Common myeloid progenitor, CD34-positive (primary cell): ENCODE measurements around the gene DGKB.

Experiments used
- CTCF ChIA-PET: fragments of 350-600 bp; sonication (Branson Sonifier 250); formaldehyde crosslinking; loops from one replicate; lab custom pipeline; 2021; ENCODE audit warnings: antibody characterized with exemption; lab: Charles Lee
- POLR2A ChIA-PET: fragments of 350-600 bp; sonication (Branson Sonifier 250); formaldehyde crosslinking; loops from one replicate; lab custom pipeline; 2021; ENCODE audit warnings: antibody characterized with exemption; lab: Charles Lee
- DNase-seq, 3 donors: peaks; one replicate each; pipeline versions ENCODE4 v3.0.0 to v3.0.0-alpha.2; 2013
- H3K27ac ChIP-seq, 2 experiments: 1 replicate in 1 of 2; 2 replicates in 1 of 2; pipeline ENCODE4 v1.7.0; 2013; ENCODE audit warnings: inconsistent platforms in 2 of 2, low read length in 2 of 2, mild to moderate bottlenecking in 2 of 2, low read depth in 1 of 2, moderate library complexity in 1 of 2; ENCODE audit not compliant: severe bottlenecking in 2 of 2, insufficient read depth in 1 of 2, poor library complexity in 1 of 2
- H3K27me3 ChIP-seq, 5 experiments: replicated peaks in 2 of 5; 1 replicate in 3 of 5; 2 replicates in 2 of 5; pipeline versions ENCODE4 v1.6.1 to v1.7.0; 2013; ENCODE audit warnings: low read length in 4 of 5, mild to moderate bottlenecking in 2 of 5, moderate library complexity in 2 of 5, inconsistent platforms in 1 of 5; ENCODE audit not compliant: insufficient read depth in 5 of 5, control insufficient read depth in 4 of 5
- H3K36me3 ChIP-seq, 4 experiments: 1 replicate in 2 of 4; 2 replicates in 2 of 4; pipeline versions ENCODE4 v1.6.1 to v1.7.0; 2013; ENCODE audit warnings: low read length in 3 of 4, control low read depth in 1 of 4, mild to moderate bottlenecking in 1 of 4; ENCODE audit not compliant: control insufficient read depth in 4 of 4, insufficient read depth in 4 of 4
- H3K4me1 ChIP-seq, 4 experiments: 1 replicate in 3 of 4; 2 replicates in 1 of 4; pipeline versions ENCODE4 v1.6.1 to v1.7.1; 2013; ENCODE audit warnings: low read length in 3 of 4, mild to moderate bottlenecking in 3 of 4, control low read depth in 1 of 4, inconsistent platforms in 1 of 4, moderate library complexity in 1 of 4; ENCODE audit not compliant: control insufficient read depth in 4 of 4, insufficient read depth in 4 of 4; ENCODE audit errors: control extremely low read depth in 1 of 4
- H3K4me3 ChIP-seq, 7 experiments: 1 replicate in 4 of 7; 2 replicates in 3 of 7; pipeline versions ENCODE4 v1.5.1 to v1.7.0; 2013; ENCODE audit warnings: mild to moderate bottlenecking in 7 of 7, low read length in 6 of 7, moderate library complexity in 6 of 7, inconsistent platforms in 2 of 7, low read depth in 2 of 7, control low read depth in 1 of 7; ENCODE audit not compliant: insufficient read depth in 4 of 7, control insufficient read depth in 1 of 7; ENCODE audit errors: extremely low read depth in 1 of 7
- H3K9me3 ChIP-seq, 5 experiments: 1 replicate in 4 of 5; 2 replicates in 1 of 5; pipeline versions ENCODE4 v1.6.1 to v1.7.1; 2013; ENCODE audit warnings: low read length in 4 of 5, mild to moderate bottlenecking in 2 of 5, inconsistent platforms in 1 of 5, low read depth in 1 of 5, moderate library complexity in 1 of 5; ENCODE audit not compliant: control insufficient read depth in 4 of 5, insufficient read depth in 2 of 5; ENCODE audit errors: control extremely low read depth in 1 of 5
- WGBS: methylation state at CpG from one replicate; pipeline ENCODE4 v1.1.5; 2013; ENCODE audit not compliant: insufficient coverage; 5-methylcytosine and 5-hydroxymethylcytosine counted together

DGKB gene

DNA sequence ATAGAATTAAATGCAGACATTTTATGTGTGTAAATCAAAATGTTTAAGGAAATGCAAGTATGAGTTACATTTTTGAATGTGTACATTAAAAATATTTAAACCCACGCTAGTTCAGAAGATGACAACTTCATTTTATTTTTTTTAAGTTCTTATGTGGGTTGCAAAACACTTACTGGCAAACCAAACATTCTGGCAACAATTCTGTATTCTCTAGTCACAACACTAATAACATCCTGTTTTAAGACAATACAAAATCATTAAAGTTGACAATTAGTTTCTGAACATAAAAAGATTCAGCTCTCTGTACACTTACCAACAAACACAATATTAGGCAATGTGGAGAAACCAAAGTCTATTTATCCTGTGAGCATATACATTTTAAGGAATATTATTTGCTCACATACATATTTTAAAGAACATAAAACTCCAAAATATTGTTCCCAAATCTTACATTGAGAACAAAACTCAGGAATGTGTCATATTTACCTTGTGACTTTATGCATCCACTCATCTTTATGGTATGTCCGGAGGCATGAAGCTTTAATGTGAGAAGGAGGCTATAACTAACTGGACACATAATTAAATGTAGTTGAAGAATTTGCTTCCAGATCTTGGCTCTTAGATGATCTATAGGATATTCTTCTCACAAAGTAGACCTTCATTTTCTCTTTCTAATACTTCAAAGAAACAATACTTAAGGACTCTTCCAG, 134.7 kb downstream of the DGKB start:
- whole genome bisulfite sequencing: no CpG with 5 or more reads among the region's 2 CpGs

DNA sequence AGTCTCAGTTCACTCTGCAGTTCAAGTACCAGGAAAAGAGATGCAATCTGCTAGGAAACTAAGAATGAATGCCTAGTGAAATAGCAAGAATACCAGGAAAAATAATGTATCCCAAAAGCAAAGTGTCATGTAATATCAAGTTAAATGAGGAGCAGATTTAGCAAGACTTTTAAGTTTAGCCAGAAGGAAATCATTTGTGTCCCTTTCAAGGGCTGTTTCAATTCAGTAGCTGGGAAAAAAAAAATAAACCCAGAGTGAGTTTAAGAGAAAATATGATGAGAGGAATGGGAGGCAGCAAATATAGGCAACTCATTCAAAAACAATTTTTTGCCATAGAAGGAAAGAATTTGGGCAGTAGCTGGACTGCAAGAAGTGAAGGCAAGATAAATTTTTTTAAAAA, 135.8 kb downstream of the DGKB start:
- DNase-seq: no peak
- H3K4me3 ChIP-seq: no peak overlapping the region
- H3K4me1 ChIP-seq: no peaks in the 10 kb centered on the region
- H3K9me3 ChIP-seq: no peaks in the 10 kb centered on the region
- H3K36me3 ChIP-seq: no peaks in the 10 kb centered on the region
- no peaks in the 10 kb centered on the region for H3K27me3 ChIP-seq
- ChIA-PET POLR2A (no interaction called here), CTCF (no interaction called here)
- H3K27ac ChIP-seq: no peak overlapping the region

More for the DNA sequence above, 134.7 kb downstream of the DGKB start:
- Histone ChIP-seq H3K27me3 (no peaks in the 10 kb centered on the region), H3K27ac (no peak overlapping the region), H3K4me1 (no peaks in the 10 kb centered on the region), H3K36me3 (no peaks in the 10 kb centered on the region), H3K9me3 (no peaks in the 10 kb centered on the region), H3K4me3 (no peak overlapping the region)
- POLR2A ChIA-PET: no interaction called here
- DNase-seq: no peak
- CTCF ChIA-PET: no interaction called here

DNA sequence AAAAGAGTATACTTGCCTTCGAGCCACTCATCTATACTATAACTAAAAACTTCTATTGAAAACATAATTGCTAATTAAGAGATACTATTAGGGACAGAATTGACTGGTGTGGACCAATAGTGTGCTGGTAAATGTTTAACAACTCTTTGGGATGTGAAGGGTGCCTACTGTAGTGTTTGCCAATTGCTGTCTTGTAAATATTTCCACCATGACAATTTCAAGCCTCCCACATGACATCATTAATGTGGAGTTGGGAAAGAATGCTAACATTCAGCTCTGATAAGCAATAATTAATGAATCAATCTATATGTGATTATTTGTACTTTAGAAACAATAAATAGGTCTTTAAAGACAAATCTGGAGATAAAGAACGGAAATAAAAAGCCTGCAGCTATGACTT, 136.8 kb downstream of the DGKB start:
- no peak overlapping the region for H3K4me3 ChIP-seq
- DNase-seq: no peak
- H3K9me3 ChIP-seq: no peaks in the 10 kb centered on the region
- no peaks in the 10 kb centered on the region for H3K4me1 ChIP-seq
- ChIA-PET POLR2A (no interaction called here), CTCF (no interaction called here)
- whole genome bisulfite sequencing: no CpG with 5 or more reads among the region's 2 CpGs
- H3K27me3 ChIP-seq: no peaks in the 10 kb centered on the region
- H3K36me3 ChIP-seq: no peaks in the 10 kb centered on the region
- H3K27ac ChIP-seq: no peak overlapping the region

DNA sequence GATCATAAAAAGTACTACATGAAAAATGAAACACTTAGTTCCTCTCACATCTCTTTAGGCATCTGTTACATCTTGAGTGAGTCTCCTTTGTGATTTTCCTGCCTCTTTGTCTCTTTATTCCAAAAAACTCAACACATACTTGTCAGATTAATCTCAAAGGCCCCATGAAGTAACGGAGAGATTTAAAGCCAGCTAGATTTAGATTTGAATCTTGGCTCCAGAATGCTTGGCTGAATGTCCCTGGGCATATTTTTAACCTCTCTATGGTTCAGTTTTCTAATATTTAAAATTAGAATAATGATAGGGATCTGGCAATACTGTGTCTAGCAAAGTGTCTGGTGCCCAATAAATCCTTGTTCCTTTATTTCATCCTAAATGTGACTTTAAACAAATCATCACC, 140.0 kb downstream of the DGKB start:
- H3K27ac ChIP-seq: no peak overlapping the region
- no CpG with 5 or more reads among the region's 1 CpG for WGBS
- H3K9me3 ChIP-seq: no peaks in the 10 kb centered on the region
- no peak overlapping the region for H3K4me3 ChIP-seq
- no peaks in the 10 kb centered on the region for H3K27me3 ChIP-seq
- no peaks in the 10 kb centered on the region for H3K4me1 ChIP-seq
- no peak for DNase-seq
- POLR2A ChIA-PET: no interaction called here
- H3K36me3 ChIP-seq: no peaks in the 10 kb centered on the region
- CTCF ChIA-PET: no interaction called here

DNA sequence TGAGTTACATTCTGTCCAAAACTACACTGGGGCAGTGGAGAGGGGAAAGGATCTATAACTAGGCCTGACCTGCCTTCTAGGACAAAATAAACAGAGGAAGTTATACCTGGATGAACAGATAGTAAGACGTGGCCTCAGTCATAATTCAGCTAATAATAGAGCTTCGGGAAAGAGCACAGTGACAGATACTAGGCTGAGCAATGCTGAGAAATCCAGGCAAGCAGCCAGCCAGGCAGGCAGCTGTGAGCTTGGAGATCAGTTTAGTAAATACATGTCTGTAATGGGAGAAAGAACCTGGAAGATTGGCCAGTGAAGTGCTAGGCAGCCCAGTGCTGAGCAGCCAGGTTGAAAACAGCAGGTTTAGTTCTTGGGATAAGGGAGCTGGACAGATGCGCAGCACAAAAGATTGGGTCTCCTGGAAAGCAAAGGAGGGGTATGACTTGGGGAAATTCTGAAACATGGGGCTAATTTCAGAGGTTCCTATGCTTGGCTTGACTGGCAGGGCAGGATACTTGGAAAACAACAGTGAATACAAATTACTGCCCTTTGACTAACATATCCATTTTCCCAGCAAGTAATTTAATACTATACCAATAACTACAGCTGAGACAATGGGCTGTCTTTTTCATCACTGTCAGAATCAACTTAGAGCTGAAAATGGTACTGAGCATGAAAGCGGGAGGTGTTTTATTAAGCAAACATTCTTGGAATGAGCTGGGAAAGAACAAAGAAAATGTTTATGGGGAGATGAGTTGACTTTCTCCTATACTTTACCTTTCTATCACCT, 140.8 kb downstream of the DGKB start:
- 87% methylated on average over 3 of the region's 4 CpGs for WGBS
- CTCF ChIA-PET: no interaction called here
- H3K27me3 ChIP-seq: no peaks in the 10 kb centered on the region
- H3K9me3 ChIP-seq: no peaks in the 10 kb centered on the region
- H3K27ac ChIP-seq: no peak overlapping the region
- no peak for DNase-seq
- no peaks in the 10 kb centered on the region for H3K4me1 ChIP-seq
- POLR2A ChIA-PET: no interaction called here
- H3K36me3 ChIP-seq: no peaks in the 10 kb centered on the region
- no peak overlapping the region for H3K4me3 ChIP-seq

DNA sequence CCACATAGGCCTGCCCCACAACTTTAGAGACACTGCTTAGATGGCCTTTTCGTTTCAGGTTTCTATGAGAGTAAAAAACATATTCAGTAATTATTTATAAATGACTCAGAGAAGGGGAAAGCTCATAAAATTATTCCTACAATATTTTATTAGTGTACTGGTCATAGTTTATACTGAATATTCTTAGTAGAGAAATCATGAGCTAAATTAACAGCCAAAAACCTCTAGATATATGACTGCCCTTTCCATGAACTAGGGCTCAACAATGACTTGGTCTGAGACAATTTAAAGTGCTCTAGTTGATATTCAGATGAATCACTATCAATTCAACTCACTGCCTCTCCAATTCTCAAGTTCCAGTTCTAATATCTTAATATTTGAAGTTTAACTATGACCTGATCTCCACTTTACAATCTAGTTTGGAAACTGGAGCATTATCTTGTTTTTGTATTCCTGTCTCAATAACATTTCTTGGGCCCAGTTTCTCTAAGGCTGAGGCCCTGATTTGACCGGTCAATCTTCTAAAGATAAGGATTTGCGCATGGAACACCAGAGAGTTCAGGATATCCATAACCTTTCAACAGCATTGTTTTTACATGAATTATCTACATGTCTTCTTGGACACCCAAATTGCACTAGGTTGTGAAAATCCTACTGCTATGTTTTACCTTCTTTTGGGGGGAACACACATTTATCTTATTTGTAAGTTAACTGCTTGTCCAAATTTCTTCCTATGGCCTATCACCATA, 141.6 kb downstream of the DGKB start:
- CTCF ChIA-PET: no interaction called here
- no peak overlapping the region for H3K27ac ChIP-seq
- H3K4me3 ChIP-seq: no peak overlapping the region
- no peaks in the 10 kb centered on the region for H3K4me1 ChIP-seq
- 100% methylated on average over 2 of the region's 3 CpGs for WGBS
- H3K9me3 ChIP-seq: no peaks in the 10 kb centered on the region
- H3K27me3 ChIP-seq: no peaks in the 10 kb centered on the region
- no peaks in the 10 kb centered on the region for H3K36me3 ChIP-seq
- POLR2A ChIA-PET: no interaction called here
- DNase-seq: no peak

DNA sequence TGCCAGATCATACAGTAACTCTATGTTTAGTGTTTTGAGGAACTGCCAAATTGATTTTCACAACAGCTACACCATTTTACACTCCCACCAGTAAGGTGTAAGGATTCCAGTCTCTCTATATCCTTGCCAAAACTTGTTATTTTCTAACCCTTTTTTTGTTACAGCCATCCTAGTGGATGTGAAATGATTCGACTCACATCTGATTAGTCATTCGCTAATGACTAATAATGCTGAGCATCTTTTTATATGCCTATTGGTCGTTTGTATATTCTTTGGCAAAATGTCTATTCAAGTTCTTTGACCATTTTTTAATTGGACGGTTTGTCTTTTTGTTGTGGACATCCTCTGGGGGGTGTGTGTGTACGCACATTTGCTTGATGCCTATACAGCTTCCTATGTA, 142.8 kb downstream of the DGKB start:
- ChIA-PET CTCF (interaction anchor here (0.8 kb wide), 1 partner anchor 10 kb away, joined by 3 read pairs; no protein-coding TSS in a partner anchor), POLR2A (no interaction called here)
- WGBS: no CpG with 5 or more reads among the region's 5 CpGs
- Histone ChIP-seq H3K9me3 (no peaks in the 10 kb centered on the region), H3K4me1 (no peaks in the 10 kb centered on the region), H3K4me3 (no peak overlapping the region), H3K27ac (no peak overlapping the region), H3K27me3 (no peaks in the 10 kb centered on the region), H3K36me3 (no peaks in the 10 kb centered on the region)
- no peak for DNase-seq
